CD4-positive, alpha-beta T cell treated with Interferon alpha-2 for 1 hour (primary cell): ENCODE measurements around the gene SLC6A13.

ENCODE experiments used
- DNase-seq, 2 donors: peaks; one replicate each; pipeline ENCODE4 v3.0.0-alpha.2; 2020 to 2022

SLC6A13 gene

DNA sequence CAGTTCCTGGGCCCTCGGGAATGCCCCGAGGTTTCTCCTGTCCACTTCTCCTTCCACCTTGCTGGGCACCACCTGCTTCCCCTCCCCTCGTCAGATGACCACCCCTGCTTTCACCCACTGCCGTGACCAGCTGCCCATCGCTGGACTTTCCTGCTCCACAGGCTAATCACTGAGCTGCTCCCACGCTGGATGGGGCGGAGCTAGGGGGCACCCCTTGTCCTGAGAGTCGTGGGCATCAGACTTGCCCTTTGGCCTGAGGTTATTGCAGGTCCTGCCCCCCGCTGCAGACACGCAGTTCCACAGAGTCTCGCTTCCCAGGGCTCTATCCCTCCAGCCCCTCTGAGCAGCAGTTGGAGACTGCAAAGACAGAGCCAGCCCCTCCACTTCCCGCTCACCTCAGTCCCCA lies 49.1 kb downstream of the SLC6A13 start:
- no peak for DNase-seq

- DNase-seq, result no peak
Measured at GRCh38 chr12:212715-213526, 49.7 kb downstream of the SLC6A13 start.

DNA sequence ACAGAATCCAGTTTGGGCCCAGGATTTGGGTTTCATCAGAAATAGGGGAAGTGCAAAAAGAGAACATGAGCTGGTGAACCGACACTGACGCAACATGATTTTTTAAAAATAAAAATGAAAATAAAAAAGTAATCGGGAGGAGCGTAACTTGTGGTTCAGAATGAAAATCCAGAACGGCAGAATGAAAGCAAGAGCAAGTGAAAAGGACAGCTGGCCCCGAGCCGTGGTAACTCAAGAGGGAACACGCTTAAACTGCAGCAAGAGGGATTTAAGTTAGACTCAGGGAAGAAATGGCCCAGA lies 50.3 kb downstream of the SLC6A13 start:
- DNase-seq, result peak in 1 of 2 donors; percentile 9

- no peak for DNase-seq
Measured at GRCh38 chr12:211639-212414, 50.8 kb downstream of the SLC6A13 start.

DNA sequence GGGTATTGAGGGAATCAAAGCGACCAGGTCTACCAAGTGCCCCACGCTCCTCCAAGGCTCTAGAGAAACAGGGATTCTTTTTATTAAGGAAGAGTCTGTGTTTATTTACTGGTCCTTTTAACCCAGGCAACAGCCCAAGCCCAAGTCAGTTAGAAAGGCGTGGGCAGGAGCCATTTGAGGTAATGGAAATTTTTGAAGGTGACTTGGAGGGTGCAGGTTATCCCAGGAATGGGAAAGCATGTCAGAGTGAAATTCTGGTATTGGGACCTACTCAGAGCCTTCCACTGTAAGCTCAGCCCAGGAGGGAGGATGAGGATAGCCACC lies 51.5 kb downstream of the SLC6A13 start:
- DNase-seq, result no peak

GRCh38 chr12:210277-211141 lies 52.1 kb downstream of the SLC6A13 start:
- no peak for DNase-seq

- no peak for DNase-seq
Measured at GRCh38 chr12:209851-210250, 52.8 kb downstream of the SLC6A13 start.

GRCh38 chr12:209246-209645 lies 53.4 kb downstream of the SLC6A13 start:
- DNase-seq, result no peak

DNA sequence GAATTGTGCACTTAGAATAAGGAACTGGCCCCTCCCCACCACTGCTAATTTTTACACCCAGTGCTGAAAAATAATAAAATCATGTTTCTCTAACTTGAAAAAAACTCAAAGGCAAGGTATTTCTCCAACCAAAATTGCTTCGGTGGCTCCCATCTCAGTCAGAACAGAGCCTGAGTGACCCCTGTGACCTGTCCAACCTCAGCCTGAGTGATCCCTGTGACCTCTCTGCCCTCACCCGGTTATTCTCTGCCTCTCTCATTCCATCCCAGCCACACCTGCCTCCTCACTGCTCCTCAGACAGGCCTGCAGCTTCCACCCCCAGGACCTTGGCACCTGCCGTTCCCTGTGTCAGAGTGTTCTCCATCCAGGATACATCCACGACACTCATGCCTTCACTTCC lies 53.8 kb downstream of the SLC6A13 start:
- DNase-seq, result no peak

GRCh38 chr12:207804-208203 lies 54.8 kb downstream of the SLC6A13 start:
- no peak for DNase-seq

DNA sequence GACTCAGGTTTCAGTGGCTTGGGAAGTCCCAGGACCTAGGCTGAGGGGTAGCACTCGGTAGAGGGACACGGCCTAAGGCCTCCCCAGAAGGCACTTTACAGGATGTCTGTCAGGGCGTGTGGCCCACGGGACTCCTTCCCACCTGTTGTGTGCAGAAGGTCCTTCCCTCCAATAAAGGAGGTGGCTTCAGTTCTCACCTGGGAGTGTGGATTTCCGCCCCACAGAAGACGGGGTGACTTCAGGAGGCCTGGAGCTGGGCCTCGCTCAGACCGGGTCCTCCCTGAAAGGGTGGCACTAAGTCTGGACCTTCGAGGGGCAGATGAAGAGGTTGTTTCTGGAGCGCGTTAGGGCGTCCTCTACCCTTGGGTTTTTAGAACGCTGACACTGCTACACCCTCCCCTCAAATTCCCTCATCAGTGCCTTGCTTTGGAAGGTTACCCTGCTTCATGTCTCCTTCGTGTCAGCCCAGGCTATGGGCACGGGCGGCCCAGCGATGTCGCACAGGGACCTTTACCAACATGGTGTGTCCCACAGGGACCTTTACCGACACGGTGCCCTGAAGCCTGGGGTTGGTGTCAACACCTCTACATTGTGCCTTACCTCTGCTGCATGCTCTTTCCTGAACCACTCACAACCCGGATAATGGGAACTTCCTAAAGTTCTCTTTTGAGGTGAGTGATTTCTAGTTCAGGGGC lies 55.7 kb downstream of the SLC6A13 start:
- DNase-seq, result no peak

- no peak for DNase-seq
Measured at GRCh38 chr12:205026-205425, 57.6 kb downstream of the SLC6A13 start.

GRCh38 chr12:204261-204678 lies 58.4 kb downstream of the SLC6A13 start:
- DNase-seq, result no peak

GRCh38 chr12:203462-204260 lies 59.0 kb downstream of the SLC6A13 start:
- DNase-seq, result no peak

DNA sequence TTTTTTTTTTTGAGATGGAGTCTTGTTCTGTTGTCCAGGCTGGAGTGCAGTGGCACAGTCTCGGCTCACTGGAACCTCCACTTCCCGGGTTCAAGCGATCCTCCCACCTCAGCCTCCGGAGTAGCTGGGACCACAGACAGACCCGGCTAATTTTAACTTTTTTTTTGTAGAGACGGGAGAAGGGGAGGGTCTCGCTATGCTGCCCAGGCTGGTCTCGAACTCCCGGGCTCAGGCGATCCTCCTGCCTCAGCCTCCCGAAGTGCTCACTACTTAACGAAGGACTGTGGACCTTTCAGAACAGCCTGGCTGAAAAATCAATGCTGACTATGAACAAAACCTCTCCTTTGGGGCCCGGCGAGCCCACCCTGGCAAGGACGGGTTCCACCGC lies 59.6 kb downstream of the SLC6A13 start:
- no peak for DNase-seq

DNA sequence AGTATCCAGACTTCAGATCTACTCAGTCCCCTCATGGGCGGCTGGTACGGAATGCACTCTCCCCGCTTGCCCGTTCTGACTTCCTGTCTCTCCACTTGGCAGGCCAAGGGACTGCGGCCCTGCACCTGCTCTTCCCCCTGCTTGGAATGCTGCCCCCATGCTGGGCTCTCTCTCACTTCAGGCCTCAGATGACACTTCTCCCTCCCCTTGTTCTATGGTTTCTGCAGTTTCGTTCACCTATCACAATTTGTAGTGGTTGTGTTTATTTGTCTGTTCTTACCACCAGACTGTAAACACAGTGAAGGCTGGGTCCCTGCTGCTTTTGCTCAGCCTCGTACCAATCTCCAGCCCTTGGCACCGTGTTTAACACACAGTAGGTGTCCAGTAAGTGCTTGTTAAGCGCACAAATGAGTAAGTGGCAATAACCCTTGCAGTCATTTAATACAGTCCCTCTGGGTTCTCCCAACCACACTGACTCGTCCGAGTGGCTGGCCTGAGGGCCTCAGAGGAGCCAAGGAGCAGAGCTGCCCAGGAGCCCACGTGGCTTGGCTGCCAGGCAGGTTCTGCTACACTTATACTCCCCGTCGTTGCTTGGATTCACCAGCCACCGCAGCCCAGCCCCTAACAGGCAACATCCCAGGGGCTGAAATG lies 60.4 kb downstream of the SLC6A13 start:
- DNase-seq, result no peak

- no peak for DNase-seq
Measured at GRCh38 chr12:201361-201760, 61.3 kb downstream of the SLC6A13 start.

- DNase-seq, result no peak
Measured at GRCh38 chr12:198705-199104, 63.9 kb downstream of the SLC6A13 start.

- DNase-seq, result no peak
Measured at GRCh38 chr12:197911-198695, 64.5 kb downstream of the SLC6A13 start.

GRCh38 chr12:197347-197746 lies 65.3 kb downstream of the SLC6A13 start:
- DNase-seq, result no peak

DNA sequence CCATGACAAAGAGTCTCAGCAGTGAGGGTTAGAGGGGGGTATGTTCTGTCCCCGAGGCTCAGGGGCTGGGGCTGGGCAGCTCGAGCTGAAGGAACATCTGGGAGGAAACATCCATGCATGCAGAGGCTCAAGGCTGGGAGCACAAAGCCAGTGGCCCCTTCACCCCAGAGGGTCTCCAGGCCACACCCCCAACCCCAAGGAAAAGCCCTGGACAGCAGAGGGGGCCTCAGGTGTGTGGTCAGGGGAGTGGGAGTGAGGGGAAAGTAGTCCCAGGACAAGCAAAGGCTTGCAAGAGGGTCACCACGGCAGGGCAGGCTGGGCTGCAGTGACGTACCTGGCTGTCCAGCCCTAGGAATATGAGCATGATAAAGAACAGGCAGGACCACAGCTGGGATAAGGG lies 66.2 kb downstream of the SLC6A13 start:
- no peak for DNase-seq
